Medulla oblongata (tissue), 1 donor: ENCODE data around the gene UBE2I.
A peak's percentile ranks its signal among the peaks of the same experiment; 100 is the strongest.
"Not testable (repeated sequence)": the region's sequence is repeated elsewhere in the genome, so short reads cannot be mapped to it uniquely, and the experiment has no call there.

Experiments used
- DNase-seq: peaks from one replicate; pipeline ENCODE4 v3.0.0-alpha.2; 2015; ENCODE audit errors: extremely low spot score

The UBE2I gene

GRCh38 chr16:1293921-1294656 lies 15.3 kb upstream of the UBE2I start:
- DNase-seq, result no peak

GRCh38 chr16:1295465-1295864 lies 14.0 kb upstream of the UBE2I start:
- no peak for DNase-seq

DNA sequence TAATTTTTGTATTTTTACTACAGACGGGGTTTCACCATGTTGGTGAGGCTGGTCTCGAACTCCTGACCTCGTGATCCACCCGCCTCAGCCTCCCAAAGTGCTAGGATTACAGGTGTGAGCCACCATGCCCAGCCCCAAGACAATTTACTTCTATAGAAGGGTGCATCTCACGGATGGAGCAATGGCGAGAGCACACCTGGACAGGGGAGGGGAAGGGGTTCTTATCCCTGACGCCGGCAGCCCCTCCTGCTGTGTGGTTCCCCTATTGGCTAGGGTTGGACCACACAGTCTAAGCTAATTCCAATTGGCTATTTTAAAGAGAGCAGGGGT lies 12.8 kb upstream of the UBE2I start:
- DNase-seq, result not testable (repeated sequence)

GRCh38 chr16:1297018-1297696 lies 12.3 kb upstream of the UBE2I start:
- DNase-seq, result no peak

GRCh38 chr16:1298406-1298805 lies 11.0 kb upstream of the UBE2I start:
- DNase-seq, result no peak

GRCh38 chr16:1299012-1299867 lies 10.2 kb upstream of the UBE2I start:
- DNase-seq, result no peak

- DNase-seq, result no peak
Observed at GRCh38 chr16:1299868-1300203, 9.6 kb upstream of the UBE2I start.

GRCh38 chr16:1300664-1301476 lies 8.6 kb upstream of the UBE2I start:
- peak; percentile 35 for DNase-seq

- DNase-seq, result no peak
Observed at GRCh38 chr16:1301562-1301961, 7.9 kb upstream of the UBE2I start.

- no peak for DNase-seq
Observed at GRCh38 chr16:1305823-1306222, 3.6 kb upstream of the UBE2I start.

DNA sequence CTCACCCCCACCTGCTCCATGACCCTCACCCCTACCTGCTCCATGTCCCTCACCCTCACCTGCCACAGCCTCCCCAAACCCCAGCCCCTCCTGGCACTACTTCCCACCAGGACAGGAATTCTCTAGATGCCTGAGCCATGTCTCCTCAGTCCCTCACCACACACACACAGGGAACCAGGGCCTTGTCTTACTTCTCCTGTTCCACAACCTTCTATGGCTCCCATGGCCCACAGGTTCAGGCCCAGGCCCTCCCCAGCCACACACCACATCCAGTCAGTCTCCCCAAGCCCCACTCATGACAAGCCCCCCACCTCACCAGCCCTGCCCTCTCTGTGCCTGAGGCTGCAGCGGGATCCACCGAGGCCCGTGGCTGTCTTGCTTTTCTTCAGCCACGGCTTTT lies 3.1 kb upstream of the UBE2I start:
- DNase-seq, result no peak

DNA sequence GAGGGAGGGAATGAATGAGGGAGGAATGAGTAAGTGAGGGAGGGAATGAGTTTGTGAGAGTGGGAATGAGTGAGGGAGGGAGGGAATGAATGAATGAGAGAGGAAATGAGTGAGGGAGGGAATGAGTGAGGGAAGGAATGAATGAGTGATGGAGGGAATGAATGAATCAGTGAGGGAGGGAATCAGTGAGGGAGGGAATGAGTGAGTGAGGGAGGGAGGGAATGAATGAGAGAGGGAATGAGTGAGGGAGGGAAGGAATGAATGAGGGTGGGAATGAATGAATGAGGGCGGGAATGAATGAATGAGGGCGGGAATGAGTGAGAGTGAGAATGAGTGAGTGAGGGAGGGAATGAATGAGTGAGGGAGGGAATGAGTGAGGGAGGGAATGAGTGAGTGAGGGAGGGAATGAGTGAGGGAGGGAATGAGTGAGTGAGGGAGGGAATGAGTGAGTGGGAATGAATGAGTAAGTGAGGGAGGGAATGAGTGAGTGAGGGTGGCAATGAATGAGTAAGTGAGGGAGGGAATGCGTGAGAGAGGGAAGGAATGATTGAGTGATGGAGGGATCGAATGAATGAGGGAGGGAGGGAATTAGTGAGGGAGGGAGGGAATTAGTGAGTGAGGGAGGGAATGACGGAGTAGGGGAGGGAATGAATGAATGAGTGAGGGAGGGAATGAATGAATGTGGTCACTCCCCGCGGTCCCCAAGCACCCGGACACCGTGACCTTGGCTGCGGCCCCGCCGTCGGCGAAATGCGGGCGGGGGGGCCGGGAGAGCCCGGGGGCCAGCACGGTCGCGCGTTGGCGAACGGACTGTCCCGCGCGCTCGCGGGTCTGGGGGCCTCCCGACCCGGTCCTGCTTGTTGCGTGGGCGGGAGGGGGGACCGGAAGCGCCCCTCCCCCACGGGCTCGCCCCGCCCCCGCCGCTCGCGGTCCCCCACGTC lies 1.1 kb upstream of the UBE2I start:
- DNase-seq, result no peak

- no peak for DNase-seq
Observed at GRCh38 chr16:1309888-1310831, 724 bp downstream of the UBE2I start.

DNA sequence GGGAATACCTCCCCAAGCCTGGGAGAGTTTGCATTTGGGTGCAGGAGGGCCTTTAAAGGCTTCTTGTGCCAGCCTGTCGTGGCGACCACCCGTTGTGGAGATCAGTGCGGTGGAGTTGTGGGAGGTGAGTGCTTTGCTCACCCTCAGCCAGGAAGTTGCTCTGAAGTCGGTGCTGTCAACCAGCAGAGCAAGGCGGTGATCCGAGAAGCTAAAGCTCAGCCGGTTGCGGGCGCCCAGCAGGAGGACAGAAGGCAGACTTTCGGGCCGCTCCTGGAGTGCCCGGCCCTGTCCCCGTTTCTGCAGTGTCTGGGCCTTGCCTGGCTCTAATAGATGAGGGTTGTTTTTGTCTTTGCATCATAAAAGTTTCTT lies 1.4 kb downstream of the UBE2I start:
- DNase-seq, result no peak

- no peak for DNase-seq
Observed at GRCh38 chr16:1311212-1311737, 1.8 kb downstream of the UBE2I start.

DNA sequence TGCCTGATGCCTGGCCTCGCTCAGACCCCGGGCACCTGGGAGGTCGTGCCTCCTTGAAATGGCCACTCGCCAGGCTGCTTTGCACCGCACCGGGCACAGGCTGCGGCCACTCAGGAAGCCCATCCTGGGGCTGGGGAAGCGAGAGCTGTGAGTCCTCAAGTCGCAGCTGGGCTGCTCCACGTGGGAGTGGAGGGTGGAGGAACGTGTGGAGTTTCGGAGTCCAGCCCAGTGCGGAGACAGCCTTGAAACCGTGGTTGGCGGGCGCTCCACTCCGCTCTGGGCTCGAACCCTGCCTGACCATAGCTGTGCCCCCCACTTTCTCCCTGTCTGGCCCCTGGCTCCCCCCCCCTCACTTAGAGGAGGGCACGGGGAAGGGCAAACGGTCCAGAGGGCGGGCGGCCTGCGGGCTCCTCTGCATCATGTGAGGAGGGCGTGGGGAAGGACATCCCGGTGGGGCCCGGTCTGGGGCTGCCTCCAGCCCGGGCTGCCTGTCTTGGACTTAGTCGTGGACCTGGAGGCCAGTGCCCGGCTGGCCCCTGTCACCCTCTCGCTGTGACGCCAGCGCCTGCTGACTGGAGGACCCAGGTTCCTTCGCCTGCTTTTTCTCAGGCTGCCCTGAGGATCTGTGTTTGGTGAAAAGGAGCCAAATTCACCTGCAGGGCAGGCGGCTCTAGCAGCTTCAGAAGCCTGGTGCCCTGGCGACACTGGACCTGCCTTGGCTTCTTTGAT lies 2.5 kb downstream of the UBE2I start:
- DNase-seq, result peak; percentile 7

DNA sequence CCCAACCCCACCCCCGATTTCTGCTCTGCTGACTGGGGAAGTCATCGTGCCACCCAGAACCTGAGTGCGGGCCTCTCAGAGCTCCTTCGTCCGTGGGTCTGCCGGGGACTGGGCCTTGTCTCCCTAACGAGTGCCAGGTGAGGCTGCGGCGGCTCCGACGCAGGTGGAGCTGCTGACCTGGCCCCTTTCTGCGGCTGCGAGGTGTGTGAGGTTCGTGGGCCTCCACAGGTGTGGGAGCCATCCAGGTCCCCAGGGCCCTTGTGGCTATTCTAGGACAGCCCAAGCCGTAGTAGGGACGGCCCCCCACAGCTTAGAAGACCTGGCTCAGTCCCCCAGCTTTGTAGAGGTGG lies 3.0 kb downstream of the UBE2I start:
- DNase-seq, result no peak

- DNase-seq, result no peak
Observed at GRCh38 chr16:1312903-1313302, 3.5 kb downstream of the UBE2I start.
